ENCODE results near the gene RAB11FIP4.

Gene RAB11FIP4

DNA sequence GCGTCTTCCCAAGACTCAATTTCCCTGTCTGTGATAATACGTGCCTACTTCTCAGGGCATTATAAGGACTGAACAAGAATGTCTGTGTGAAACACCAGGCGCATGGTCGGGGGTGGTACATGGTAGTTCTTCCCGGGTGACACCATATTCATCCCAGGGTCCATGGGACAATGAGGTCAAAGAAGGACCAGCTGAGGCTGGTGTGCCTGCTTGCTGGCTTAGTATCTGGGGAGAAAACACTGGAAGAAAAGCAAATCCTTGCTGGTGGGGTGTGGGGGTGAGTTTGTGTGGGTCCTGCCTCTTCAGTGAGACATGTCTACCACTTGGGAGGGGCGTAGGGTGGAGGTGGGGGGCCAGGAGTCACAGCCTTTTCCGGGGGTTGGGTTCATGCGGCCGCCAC lies 174.2 kb downstream of the RAB11FIP4 start:
- H3K36me3 ChIP-seq (ENCODE audit: insufficient read depth, low read length) = no peaks in the 10 kb centered on the region
- H3K79me2 ChIP-seq (ENCODE audit: insufficient read depth, low read length) = no peaks in the 10 kb centered on the region
- no peak for DNase-seq
- ATAC-seq (ENCODE audit: insufficient read depth, low read depth) = no peak
- H3K4me1 ChIP-seq (ENCODE audit: insufficient read depth, low read length) = 0 out of 2 replicates have a peak, but pooled peaks cover 2% of the 10 kb centered on the region
- H3K9me3 ChIP-seq (ENCODE audit: insufficient read depth, low read length, severe bottlenecking) = no peaks in the 10 kb centered on the region
- H3K27me3 ChIP-seq (ENCODE audit: insufficient read depth, low read length, poor library complexity) = no peaks in the 10 kb centered on the region
- no peak overlapping the region for H3K4me2 ChIP-seq (ENCODE audit: insufficient read depth, low read length)
- TF ChIP-seq EZH2 (IDR thresholded peaks at IDR 0.05; ENCODE audit: borderline replicate concordance, low read depth, low read length, severe bottlenecking) = no peak
- TF ChIP-seq CTCF (IDR thresholded peaks at IDR 0.05; ENCODE audit: borderline replicate concordance, extremely low read depth, low read length, poor library complexity, severe bottlenecking) = no peak
- no peak overlapping the region for H3K9ac ChIP-seq (ENCODE audit: low read depth, low read length)
- no peak overlapping the region for H2AFZ ChIP-seq (ENCODE audit: low read depth, low read length)
- no peak overlapping the region for H3K27ac ChIP-seq (ENCODE audit: low read length)
- 0 out of 2 replicates have a peak, but pooled peaks cover 6% of the 10 kb centered on the region for H4K20me1 ChIP-seq (ENCODE audit: insufficient read depth, low read length)
- H3K4me3 ChIP-seq (ENCODE audit: low read depth in 1 of 2, low read length in 2 of 2) = no peak overlapping the region

DNA sequence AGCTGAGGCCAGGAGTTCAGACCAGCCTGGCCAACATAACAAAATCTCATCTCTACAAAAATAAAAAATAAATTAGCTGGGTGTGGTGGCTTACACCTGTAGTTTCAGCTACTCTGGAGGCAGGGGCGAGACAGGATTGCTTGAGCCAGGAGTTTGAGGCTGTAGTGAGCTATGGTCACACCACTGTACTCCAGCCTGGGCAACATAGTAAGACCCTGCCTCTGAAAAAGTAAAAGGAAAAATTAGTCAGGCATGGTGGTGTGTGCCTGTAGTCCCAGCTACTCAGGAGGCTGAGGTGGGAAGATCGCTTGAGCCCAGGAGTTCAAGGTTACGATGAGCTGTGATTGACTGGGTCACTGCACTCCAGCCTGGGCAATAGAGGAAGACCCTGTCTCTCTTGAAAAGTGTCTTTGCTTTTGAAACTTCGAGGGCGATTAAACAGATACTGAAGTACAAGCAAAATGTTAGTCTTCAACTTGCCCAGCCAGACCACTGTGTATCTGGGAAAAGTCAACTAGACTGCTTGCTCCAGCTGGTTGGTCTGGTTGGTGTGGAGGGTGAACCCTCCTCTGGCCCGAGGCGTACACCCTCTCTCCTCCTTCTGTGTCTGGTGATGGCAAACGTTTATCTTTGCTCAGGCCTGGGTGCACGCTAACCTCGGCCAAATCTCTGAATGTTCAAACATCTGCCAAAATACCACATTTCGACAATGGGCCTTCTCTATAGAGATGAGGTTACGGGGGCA lies 174.9 kb downstream of the RAB11FIP4 start:
- Histone ChIP-seq H3K4me3 (ENCODE audit: low read depth in 1 of 2, low read length in 2 of 2) (no peak overlapping the region), H3K36me3 (ENCODE audit: insufficient read depth, low read length) (no peaks in the 10 kb centered on the region), H3K27ac (ENCODE audit: low read length) (no peak overlapping the region), H3K27me3 (ENCODE audit: insufficient read depth, low read length, poor library complexity) (no peaks in the 10 kb centered on the region), H3K4me1 (ENCODE audit: insufficient read depth, low read length) (no peaks in the 10 kb centered on the region), H3K79me2 (ENCODE audit: insufficient read depth, low read length) (no peaks in the 10 kb centered on the region), H2AFZ (ENCODE audit: low read depth, low read length) (no peak overlapping the region), H3K9ac (ENCODE audit: low read depth, low read length) (no peak overlapping the region), H3K9me3 (ENCODE audit: insufficient read depth, low read length, severe bottlenecking) (no peaks in the 10 kb centered on the region), H3K4me2 (ENCODE audit: insufficient read depth, low read length) (no peak overlapping the region), H4K20me1 (ENCODE audit: insufficient read depth, low read length) (0 out of 2 replicates have a peak, but pooled peaks cover 6% of the 10 kb centered on the region)
- DNase-seq = no peak
- ATAC-seq (ENCODE audit: insufficient read depth, low read depth) = no peak
- no peak for TF ChIP-seq CTCF (IDR thresholded peaks at IDR 0.05; ENCODE audit: borderline replicate concordance, extremely low read depth, low read length, poor library complexity, severe bottlenecking)
- TF ChIP-seq EZH2 (IDR thresholded peaks at IDR 0.05; ENCODE audit: borderline replicate concordance, low read depth, low read length, severe bottlenecking) = no peak

DNA sequence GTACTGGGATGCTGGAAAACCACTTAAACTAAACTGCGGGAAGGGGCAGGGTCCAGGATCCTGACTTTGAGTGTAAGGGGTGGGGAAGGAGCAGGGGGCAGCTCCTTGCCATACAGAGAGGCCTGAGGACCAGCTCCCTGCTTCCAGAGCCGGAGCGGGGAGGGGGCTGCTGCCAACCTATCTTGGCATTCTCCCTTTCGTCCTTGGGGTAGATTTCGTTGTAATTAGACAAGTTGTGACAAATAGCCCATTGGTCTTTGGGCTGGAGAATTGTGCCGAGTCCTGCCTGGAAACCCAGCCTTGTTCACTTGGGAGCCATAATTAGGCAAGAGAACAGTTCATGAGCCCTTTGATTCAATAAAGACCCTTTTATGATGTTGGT lies 175.5 kb downstream of the RAB11FIP4 start:
- Histone ChIP-seq H2AFZ (ENCODE audit: low read depth, low read length) (no peak overlapping the region), H3K4me2 (ENCODE audit: insufficient read depth, low read length) (no peak overlapping the region), H3K79me2 (ENCODE audit: insufficient read depth, low read length) (no peaks in the 10 kb centered on the region), H3K36me3 (ENCODE audit: insufficient read depth, low read length) (no peaks in the 10 kb centered on the region), H4K20me1 (ENCODE audit: insufficient read depth, low read length) (0 out of 2 replicates have a peak, but pooled peaks cover 6% of the 10 kb centered on the region), H3K27ac (ENCODE audit: low read length) (no peak overlapping the region), H3K27me3 (ENCODE audit: insufficient read depth, low read length, poor library complexity) (no peaks in the 10 kb centered on the region), H3K9me3 (ENCODE audit: insufficient read depth, low read length, severe bottlenecking) (no peaks in the 10 kb centered on the region), H3K4me1 (ENCODE audit: insufficient read depth, low read length) (no peaks in the 10 kb centered on the region), H3K9ac (ENCODE audit: low read depth, low read length) (no peak overlapping the region), H3K4me3 (ENCODE audit: low read depth in 1 of 2, low read length in 2 of 2) (no peak overlapping the region)
- DNase-seq (no peak), ATAC-seq (ENCODE audit: insufficient read depth, low read depth) (no peak)
- TF ChIP-seq CTCF (IDR thresholded peaks at IDR 0.05; ENCODE audit: borderline replicate concordance, extremely low read depth, low read length, poor library complexity, severe bottlenecking) = no peak
- TF ChIP-seq EZH2 (IDR thresholded peaks at IDR 0.05; ENCODE audit: borderline replicate concordance, low read depth, low read length, severe bottlenecking) = no peak
